PC-3 (cell line): Measurements from ENCODE around the gene CASQ1. TPM values are rescaled to one million over a fixed set of nuclear protein-coding genes. Genes with fewer than 3 reads are reported as not detected.

ENCODE experiments used
- ATAC-seq: fragments of 200-7000 bp; cut with Tn5 transposase; 2 replicates; pipeline ENCODE4 v1.9.1; 2020; ENCODE audit warnings: mild to moderate bottlenecking, moderate library complexity
- BruUV-seq: library from RNA; stranded (reverse); fragments of 400-500 nt; replicated peaks from 2 replicates; lab custom pipeline; 2021; lab: Mats Ljungman, UMichigan
- CTCF ChIA-PET: fragments of 300-600 bp; sonication (Branson Sonifier 250); formaldehyde crosslinking; loops from one replicate; lab custom pipeline; 2022; ENCODE audit warnings: antibody characterized with exemption; lab: Charles Lee
- POLR2A ChIA-PET: fragments of 300-600 bp; sonication (Branson Sonifier 250); formaldehyde crosslinking; loops from one replicate; lab custom pipeline; 2022; ENCODE audit warnings: antibody characterized with exemption; ENCODE audit not compliant: unreplicated experiment; lab: Charles Lee
- DNase-seq: peaks from one replicate; pipeline ENCODE4 v3.0.0-alpha.2; 2015
- H2AFZ ChIP-seq: fragments of 300-600 bp; sonication (generic); 2 replicates; pipeline ENCODE4 v1.6.0; 2016; ENCODE audit warnings: antibody characterized with exemption, low read length
- H3F3A ChIP-seq: fragments of 300-600 bp; sonication (generic); one replicate; pipeline ENCODE4 v1.6.0; 2017; ENCODE audit warnings: antibody characterized with exemption, low read length, control low read depth, mild to moderate bottlenecking; ENCODE audit not compliant: unreplicated experiment
- H3K27ac ChIP-seq: fragments of 300-600 bp; sonication (generic); 2 replicates; pipeline ENCODE4 v1.5.1; 2016; ENCODE audit warnings: mild to moderate bottlenecking, low read length
- H3K27me3 ChIP-seq: fragments of 300-600 bp; sonication (generic); 2 replicates; pipeline ENCODE4 v1.6.1; 2016; ENCODE audit warnings: low read length, mixed read lengths
- H3K36me3 ChIP-seq: fragments of 300-600 bp; sonication (generic); 2 replicates; pipeline ENCODE4 v1.6.1; 2016; ENCODE audit warnings: low read depth, mixed run types, low read length, mixed read lengths
- H3K4me1 ChIP-seq: fragments of 300-600 bp; sonication (generic); 2 replicates; pipeline ENCODE4 v1.5.1; 2016; ENCODE audit warnings: low read length; ENCODE audit not compliant: insufficient read depth
- H3K4me2 ChIP-seq: fragments of 300-600 bp; sonication (generic); 2 replicates; pipeline ENCODE4 v1.6.0; 2016; ENCODE audit warnings: low read length
- H3K4me3 ChIP-seq: fragments of 300-600 bp; sonication (generic); 2 replicates; pipeline ENCODE4 v1.5.1; 2016; ENCODE audit warnings: mild to moderate bottlenecking, low read length, mixed read lengths
- H3K79me2 ChIP-seq: fragments of 300-600 bp; sonication (generic); 2 replicates; pipeline ENCODE4 v1.6.1; 2017; ENCODE audit warnings: low read length, mixed read lengths
- H3K9ac ChIP-seq: fragments of 300-600 bp; sonication (generic); 2 replicates; pipeline ENCODE4 v1.6.0; 2016; ENCODE audit warnings: mild to moderate bottlenecking, low read length
- H3K9me2 ChIP-seq: fragments of 300-600 bp; sonication (generic); replicated peaks from 2 replicates; pipeline ENCODE4 v1.6.1; 2016; ENCODE audit warnings: mixed run types, low read length, mixed read lengths
- H3K9me3 ChIP-seq: fragments of 300-600 bp; sonication (generic); 2 replicates; pipeline ENCODE4 v1.6.1; 2016; ENCODE audit warnings: low read length, mixed read lengths
- H4K20me1 ChIP-seq: fragments of 300-600 bp; sonication (generic); 2 replicates; pipeline ENCODE4 v1.6.1; 2016; ENCODE audit warnings: low read length, mixed read lengths
- CTCF ChIP-seq: fragments of 300-600 bp; sonication (generic); conservative IDR thresholded peaks from 2 replicates; pipeline ENCODE4 v1.5.1; 2017; ENCODE audit warnings: antibody characterized with exemption, low read depth, mild to moderate bottlenecking, low read length
- EZH2 ChIP-seq: fragments of 300-600 bp; sonication (generic); IDR thresholded peaks from one replicate; pipeline ENCODE4 v1.6.1; 2017; ENCODE audit warnings: antibody characterized with exemption, mild to moderate bottlenecking, low read length; ENCODE audit not compliant: unreplicated experiment
- EZH2phosphoT487 ChIP-seq: fragments of 300-600 bp; sonication (generic); IDR thresholded peaks from 2 replicates; pipeline ENCODE4 v1.6.1; 2018; ENCODE audit warnings: mild to moderate bottlenecking, antibody characterized with exemption, low read length, borderline replicate concordance
- intact Hi-C: fragments of 100-400 bp; cut with micrococcal nuclease; formaldehyde crosslinking; loops from 2 replicates; pipeline ENCODE4 v1.9.0; 2023
- total RNA-seq: library from RNA; depleted of rRNA; stranded (reverse); fragments of >200 nt; gene quantifications from 2 replicates; pipeline ENCODE4 v1.2.3, GENCODE V29; 2014

The CASQ1 gene
- total RNA-seq, 1 experiment from 2014 or later, result not detected

GRCh38 chr1:160232911-160233310, 42.5 kb downstream of the CASQ1 start:
- intact Hi-C loops, result no loop called here
- no peak overlapping the region for H2AFZ ChIP-seq
- no peak overlapping the region for H3K4me3 ChIP-seq
- ChIA-PET POLR2A (interaction anchor here (0.6 kb wide), 1 partner anchor 24 kb away, joined by 4 read pairs; no protein-coding TSS in a partner anchor), CTCF (interaction anchor here (1.0 kb wide), 1 partner anchor 19 kb away, joined by 3 read pairs; no protein-coding TSS in a partner anchor)
- no peak overlapping the region for H3K9ac ChIP-seq
- H3K4me1 ChIP-seq, result no peaks in the 10 kb centered on the region
- DNase-seq, result no peak
- no peaks in the 10 kb centered on the region for H3K9me3 ChIP-seq
- no peaks in the 10 kb centered on the region for H4K20me1 ChIP-seq
- no peak for TF ChIP-seq CTCF
- no peak for TF ChIP-seq EZH2
- TF ChIP-seq EZH2phosphoT487, result no peak
- no peak overlapping the region for H3K27ac ChIP-seq
- no peaks in the 10 kb centered on the region for H3F3A ChIP-seq
- no TSS peak for BruUV-seq
- no peaks in the 10 kb centered on the region for H3K79me2 ChIP-seq
- H3K4me2 ChIP-seq, result no peak overlapping the region
- H3K27me3 ChIP-seq, result no peaks in the 10 kb centered on the region
- H3K9me2 ChIP-seq, result no peaks in the 10 kb centered on the region
- ATAC-seq, result no peak
- peaks cover 58% of the 10 kb centered on the region for H3K36me3 ChIP-seq

DNA sequence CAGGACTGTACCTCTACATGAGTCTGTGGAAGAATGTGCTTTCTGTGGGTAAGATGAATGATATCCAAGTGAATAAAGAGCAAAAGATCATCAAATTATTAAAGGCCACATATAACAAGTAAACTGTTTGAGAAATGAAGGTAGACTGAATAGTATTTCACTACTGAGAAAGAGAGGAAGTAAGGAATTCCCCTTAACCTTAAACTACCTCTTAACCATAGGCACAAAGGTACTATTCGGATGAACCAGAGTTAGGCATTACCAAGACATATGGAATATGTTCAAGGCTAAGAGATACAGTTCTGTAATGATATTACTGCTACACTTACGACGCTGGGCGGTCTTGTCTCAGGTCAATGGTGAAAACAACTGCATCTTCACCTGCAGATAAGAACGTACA, 46.4 kb downstream of the CASQ1 start:
- H3K79me2 ChIP-seq, result peaks cover 7% of the 10 kb centered on the region; the same call in 1 of the 2 replicates
- ATAC-seq, result no peak
- H3K27me3 ChIP-seq, result no peaks in the 10 kb centered on the region
- ChIA-PET POLR2A (no interaction called here), CTCF (no interaction called here)
- H3F3A ChIP-seq, result no peaks in the 10 kb centered on the region
- H3K9ac ChIP-seq, result no peak overlapping the region
- no TSS peak for BruUV-seq
- no peak overlapping the region for H2AFZ ChIP-seq
- no peaks in the 10 kb centered on the region for H4K20me1 ChIP-seq
- no peak for TF ChIP-seq EZH2
- no peak overlapping the region for H3K4me2 ChIP-seq
- H3K9me3 ChIP-seq, result no peaks in the 10 kb centered on the region
- no peak for DNase-seq
- no peaks in the 10 kb centered on the region for H3K4me1 ChIP-seq
- H3K9me2 ChIP-seq, result no peaks in the 10 kb centered on the region
- no peak overlapping the region for H3K27ac ChIP-seq
- H3K4me3 ChIP-seq, result no peak overlapping the region
- intact Hi-C loops, result no loop called here
- H3K36me3 ChIP-seq, result peaks cover 60% of the 10 kb centered on the region

GRCh38 chr1:160237558-160237957, 47.2 kb downstream of the CASQ1 start:
- Histone ChIP-seq H3K9me2 (no peaks in the 10 kb centered on the region), H3K36me3 (peaks cover 59% of the 10 kb centered on the region), H3K4me2 (no peak overlapping the region), H3F3A (no peaks in the 10 kb centered on the region), H3K4me1 (no peaks in the 10 kb centered on the region), H3K27ac (no peak overlapping the region), H3K79me2 (peaks cover 12% of the 10 kb centered on the region), H3K27me3 (no peaks in the 10 kb centered on the region), H2AFZ (no peak overlapping the region), H3K4me3 (no peak overlapping the region), H3K9me3 (no peaks in the 10 kb centered on the region), H3K9ac (no peak overlapping the region), H4K20me1 (no peaks in the 10 kb centered on the region)
- BruUV-seq, result no TSS peak
- intact Hi-C loops, result no loop called here
- CTCF ChIA-PET, result no interaction called here
- ATAC-seq (no peak), DNase-seq (no peak)
- POLR2A ChIA-PET, result no interaction called here
- TF ChIP-seq EZH2 (no peak), EZH2phosphoT487 (no peak), CTCF (no peak)
